Mucosa of descending colon (tissue), 3 donors: Measurements from ENCODE around the gene UBE2J2. TPM values are rescaled to one million over a fixed set of nuclear protein-coding genes. Genes with fewer than 3 reads are reported as not detected.

Experiments used
- ATAC-seq: fragments of 200-7000 bp; cut with Tn5 transposase; one replicate; pipeline ENCODE4 v1.9.1; 2020; ENCODE audit warnings: mild to moderate bottlenecking, moderate library complexity
- DNase-seq, 3 donors: peaks; one replicate each; pipeline ENCODE4 v3.0.0-alpha.2; 2020
- H3K36me3 ChIP-seq: fragments of 200-600 bp; one replicate; pipeline ENCODE4 v1.8.0; 2021; ENCODE audit warnings: low read depth, mild to moderate bottlenecking
- H3K4me1 ChIP-seq: fragments of 200-600 bp; one replicate; pipeline ENCODE4 v1.8.0; 2021; ENCODE audit warnings: low read depth, mild to moderate bottlenecking
- H3K4me3 ChIP-seq: fragments of 200-600 bp; one replicate; pipeline ENCODE4 v1.8.0; 2021; ENCODE audit warnings: mild to moderate bottlenecking
- H3K9me3 ChIP-seq: fragments of 200-600 bp; one replicate; pipeline ENCODE4 v1.8.0; 2021; ENCODE audit warnings: mild to moderate bottlenecking
- intact Hi-C, 2 donors: fragments of 100-400 bp; cut with DNase I in 1 of 2; cut with micrococcal nuclease in 1 of 2; formaldehyde crosslinking; loops; one replicate each; pipeline versions ENCODE4 v1.11.0 to v1.11.1; 2022; cut with DNase I, micrococcal nuclease
- total RNA-seq, 3 donors: library from RNA; stranded (reverse); fragmentation: NEBNext Ultra II Directional in 2 of 3; extraction: Animal tissue kit (Norgen Biotek cat#: 25700) in 2 of 3; gene quantifications; one replicate each; pipeline versions ENCODE4 v1.2.1 to v1.2.4, GENCODE V29; 2021 to 2023
- TF ChIP-seq, protein P1 (sequence below): fragments of 200-600 bp; IDR thresholded peaks from one replicate; pipeline ENCODE4 v1.8.0; 2022; ENCODE audit warnings: antibody characterized with exemption, mild to moderate bottlenecking
- donor health status: DM: no; HTN: no; CAD: no; lungs with moderate emphysema.
- donor health status: DM: no; HTN: no; CAD: no.
- donor health status: DM: no; HTN: yes; CAD: no.

UBE2J2 gene
- total RNA-seq, 3 donors from 2014 or later, result 49.8 to 65.8 (median 61.1) TPM

DNA sequence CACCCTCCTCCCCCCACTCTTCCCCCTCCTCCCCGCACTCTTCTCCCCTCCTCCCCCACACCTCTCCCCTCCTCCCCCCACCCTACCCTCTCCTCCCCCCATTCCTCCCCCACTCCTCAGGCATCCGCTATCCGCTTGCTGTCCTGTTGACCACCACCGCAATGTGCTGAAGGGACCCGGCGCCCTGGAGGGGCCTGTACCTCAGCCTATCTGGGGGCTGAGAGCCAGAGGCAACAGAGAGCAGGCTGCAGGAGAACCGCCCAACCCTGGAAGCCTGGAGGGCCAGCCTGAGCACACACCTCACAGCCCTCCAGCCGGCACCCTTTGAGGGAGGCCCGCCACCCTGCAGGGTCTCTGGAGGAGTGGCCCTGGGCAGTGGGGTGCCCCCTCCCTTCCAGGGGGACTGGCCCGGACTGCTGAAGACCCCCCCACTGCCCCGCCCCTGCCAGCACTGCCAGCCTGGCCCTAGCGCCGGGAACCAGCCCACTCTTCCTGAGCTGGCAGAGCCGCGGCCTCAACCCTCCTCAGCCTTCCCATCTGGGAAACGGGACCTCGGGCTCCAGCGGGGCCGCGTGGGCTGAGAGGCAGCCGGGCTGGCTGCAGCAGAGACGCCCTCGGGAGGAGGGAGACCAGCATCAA, 28.4 kb downstream of the UBE2J2 start:
- DNase-seq (no peak), ATAC-seq (no peak)
- peaks cover 6% of the 10 kb centered on the region for H3K4me1 ChIP-seq
- no peaks in the 10 kb centered on the region for H3K36me3 ChIP-seq
- intact Hi-C loops, result no loop called here
- TF ChIP-seq, protein P1, sequence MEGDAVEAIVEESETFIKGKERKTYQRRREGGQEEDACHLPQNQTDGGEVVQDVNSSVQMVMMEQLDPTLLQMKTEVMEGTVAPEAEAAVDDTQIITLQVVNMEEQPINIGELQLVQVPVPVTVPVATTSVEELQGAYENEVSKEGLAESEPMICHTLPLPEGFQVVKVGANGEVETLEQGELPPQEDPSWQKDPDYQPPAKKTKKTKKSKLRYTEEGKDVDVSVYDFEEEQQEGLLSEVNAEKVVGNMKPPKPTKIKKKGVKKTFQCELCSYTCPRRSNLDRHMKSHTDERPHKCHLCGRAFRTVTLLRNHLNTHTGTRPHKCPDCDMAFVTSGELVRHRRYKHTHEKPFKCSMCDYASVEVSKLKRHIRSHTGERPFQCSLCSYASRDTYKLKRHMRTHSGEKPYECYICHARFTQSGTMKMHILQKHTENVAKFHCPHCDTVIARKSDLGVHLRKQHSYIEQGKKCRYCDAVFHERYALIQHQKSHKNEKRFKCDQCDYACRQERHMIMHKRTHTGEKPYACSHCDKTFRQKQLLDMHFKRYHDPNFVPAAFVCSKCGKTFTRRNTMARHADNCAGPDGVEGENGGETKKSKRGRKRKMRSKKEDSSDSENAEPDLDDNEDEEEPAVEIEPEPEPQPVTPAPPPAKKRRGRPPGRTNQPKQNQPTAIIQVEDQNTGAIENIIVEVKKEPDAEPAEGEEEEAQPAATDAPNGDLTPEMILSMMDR, result no peak
- no peak overlapping the region for H3K4me3 ChIP-seq
- no peaks in the 10 kb centered on the region for H3K9me3 ChIP-seq

DNA sequence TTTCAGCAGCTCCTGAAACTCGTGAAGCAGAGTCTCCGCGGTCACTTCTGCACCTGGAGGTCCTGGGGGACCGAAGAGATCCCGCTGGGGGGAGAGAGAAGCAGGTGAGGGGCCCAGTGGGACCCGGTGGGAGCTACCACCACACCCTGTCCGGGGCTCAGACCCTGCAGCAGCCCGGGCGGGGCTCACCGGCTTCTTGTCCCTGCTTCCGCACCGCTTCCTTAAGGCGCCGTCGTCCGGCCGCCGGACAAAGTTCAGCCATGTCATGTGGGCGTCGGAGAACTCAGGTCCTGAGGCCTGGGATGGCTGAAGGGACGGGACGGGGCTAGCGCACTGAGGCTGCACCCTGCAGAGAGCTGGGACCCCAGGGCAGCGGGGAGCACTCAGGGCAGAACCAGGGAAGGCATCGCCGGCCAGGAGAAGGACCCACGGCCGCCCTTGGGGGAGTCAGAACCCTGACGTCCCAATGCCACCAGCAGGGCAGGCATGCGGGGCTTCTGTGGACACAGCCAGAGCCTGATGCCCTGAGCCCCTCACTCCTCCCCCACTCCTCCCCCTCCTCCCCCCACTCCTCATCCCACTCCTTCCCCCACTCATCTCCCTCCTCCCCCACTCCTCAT, 29.4 kb downstream of the UBE2J2 start:
- DNase-seq (peak; percentile 78 to 81 (median 81)), ATAC-seq (peak; percentile 90)
- Histone ChIP-seq H3K4me3 (no peak overlapping the region), H3K9me3 (no peaks in the 10 kb centered on the region), H3K4me1 (peaks cover 6% of the 10 kb centered on the region), H3K36me3 (no peaks in the 10 kb centered on the region)
- intact Hi-C loops, result no loop called here
- TF ChIP-seq, protein P1, result no peak

DNA sequence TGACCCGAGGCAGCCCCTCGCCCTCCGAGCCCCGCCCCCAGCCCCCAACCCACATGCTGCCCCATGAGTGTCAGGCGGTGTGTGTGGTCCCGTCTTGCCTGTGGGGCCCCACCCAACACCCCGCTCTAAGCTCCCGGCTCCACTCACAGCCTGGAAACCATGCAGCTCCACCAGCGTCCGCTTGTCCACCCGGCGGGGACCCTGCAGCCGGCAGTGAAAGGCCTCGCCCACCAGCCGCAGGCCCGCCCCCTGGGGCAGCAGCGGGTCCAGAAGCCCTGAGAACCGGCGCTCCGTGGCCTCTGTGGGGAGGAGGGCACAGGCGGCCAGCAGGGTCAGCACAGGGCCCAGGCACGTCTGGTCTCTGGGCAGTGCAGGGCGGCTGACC, 29.9 kb downstream of the UBE2J2 start:
- intact Hi-C loops, result no loop called here
- ATAC-seq (peak; percentile 16), DNase-seq (no peak)
- Histone ChIP-seq H3K9me3 (no peaks in the 10 kb centered on the region), H3K36me3 (no peaks in the 10 kb centered on the region), H3K4me3 (no peak overlapping the region), H3K4me1 (peaks cover 6% of the 10 kb centered on the region)
- TF ChIP-seq, protein P1, result no peak

DNA sequence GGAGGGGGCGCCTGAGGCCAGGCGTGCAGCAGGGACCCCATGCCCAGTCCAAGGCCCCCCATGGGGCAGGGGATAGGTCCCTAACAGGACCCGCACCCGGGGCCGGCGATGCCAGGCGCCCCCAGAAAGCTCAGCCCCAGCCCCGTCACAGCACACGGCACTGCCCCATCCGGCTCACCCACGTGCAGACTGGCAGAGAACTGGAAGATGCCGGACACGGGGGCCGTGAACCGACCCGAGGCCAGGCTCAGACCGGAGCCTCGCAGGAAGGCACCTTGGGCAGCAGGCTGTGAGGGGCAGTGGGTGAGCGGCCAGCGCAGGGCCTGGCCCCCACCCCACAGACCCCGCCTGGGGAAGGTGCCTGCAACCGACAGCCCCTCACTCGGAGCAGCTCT, 30.4 kb downstream of the UBE2J2 start:
- Histone ChIP-seq H3K4me1 (peaks cover 10% of the 10 kb centered on the region), H3K4me3 (no peak overlapping the region), H3K9me3 (no peaks in the 10 kb centered on the region), H3K36me3 (no peaks in the 10 kb centered on the region)
- DNase-seq (no peak), ATAC-seq (no peak)
- intact Hi-C loops, result no loop called here
- TF ChIP-seq, protein P1, result no peak

DNA sequence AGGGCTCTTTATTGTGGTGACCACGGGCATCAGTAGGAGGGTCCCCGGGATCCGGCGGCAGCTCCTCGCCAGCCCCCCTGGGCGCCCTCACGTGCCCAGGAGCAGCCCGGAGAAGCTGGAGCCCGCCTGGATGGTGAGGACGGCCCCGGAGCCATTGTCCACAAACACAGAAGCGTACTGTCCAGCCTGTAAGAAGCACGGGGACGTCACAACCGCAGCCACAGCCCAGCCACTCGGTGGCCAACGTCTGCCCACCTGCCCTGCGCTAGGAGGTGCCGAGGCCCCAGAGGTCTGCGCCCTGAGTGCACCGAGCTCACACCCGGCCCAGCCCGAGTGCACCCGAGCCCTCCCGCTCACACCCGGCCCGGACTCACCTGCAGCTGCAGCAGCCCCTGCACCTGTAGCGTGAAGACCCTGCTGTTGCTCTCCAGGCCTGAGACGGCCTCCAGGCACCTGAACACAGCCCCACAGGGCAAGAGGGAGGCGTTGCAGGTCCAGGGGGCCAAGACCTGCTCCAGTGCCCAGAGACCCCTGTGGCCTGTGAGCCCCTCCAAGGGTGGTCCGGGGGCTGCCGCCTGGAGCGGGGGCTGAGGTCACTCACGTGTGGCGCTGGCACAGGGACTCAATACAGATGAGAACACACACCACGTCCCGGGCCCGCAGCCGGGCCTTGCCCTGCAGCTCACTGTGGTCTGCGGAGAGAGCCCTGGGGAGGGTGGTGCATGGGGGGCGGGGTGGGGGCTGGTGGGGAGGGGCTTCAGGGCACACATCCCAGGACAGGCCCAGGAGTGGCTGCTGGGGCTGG, 31.0 kb downstream of the UBE2J2 start:
- no peak for DNase-seq
- Histone ChIP-seq H3K36me3 (no peaks in the 10 kb centered on the region), H3K9me3 (no peaks in the 10 kb centered on the region), H3K4me1 (peaks cover 16% of the 10 kb centered on the region), H3K4me3 (no peak overlapping the region)
- intact Hi-C loops, result no loop called here
- TF ChIP-seq, protein P1, result no peak
- ATAC-seq, result no peak
